AG09319 (cell line): ENCODE measurements around the gene PAM.

Experiments
- DNase-seq: peaks from one replicate; pipeline ENCODE4 v3.0.0-alpha.2; 2010; ENCODE audit warnings: low read depth; ENCODE audit errors: extremely low read depth
- TF ChIP-seq, protein P1 (sequence below): IDR thresholded peaks from 2 replicates; pipeline ENCODE4 v1.5.1; 2011; ENCODE audit warnings: low read depth, mild to moderate bottlenecking, inconsistent platforms, low read length, moderate library complexity

PAM gene

DNA sequence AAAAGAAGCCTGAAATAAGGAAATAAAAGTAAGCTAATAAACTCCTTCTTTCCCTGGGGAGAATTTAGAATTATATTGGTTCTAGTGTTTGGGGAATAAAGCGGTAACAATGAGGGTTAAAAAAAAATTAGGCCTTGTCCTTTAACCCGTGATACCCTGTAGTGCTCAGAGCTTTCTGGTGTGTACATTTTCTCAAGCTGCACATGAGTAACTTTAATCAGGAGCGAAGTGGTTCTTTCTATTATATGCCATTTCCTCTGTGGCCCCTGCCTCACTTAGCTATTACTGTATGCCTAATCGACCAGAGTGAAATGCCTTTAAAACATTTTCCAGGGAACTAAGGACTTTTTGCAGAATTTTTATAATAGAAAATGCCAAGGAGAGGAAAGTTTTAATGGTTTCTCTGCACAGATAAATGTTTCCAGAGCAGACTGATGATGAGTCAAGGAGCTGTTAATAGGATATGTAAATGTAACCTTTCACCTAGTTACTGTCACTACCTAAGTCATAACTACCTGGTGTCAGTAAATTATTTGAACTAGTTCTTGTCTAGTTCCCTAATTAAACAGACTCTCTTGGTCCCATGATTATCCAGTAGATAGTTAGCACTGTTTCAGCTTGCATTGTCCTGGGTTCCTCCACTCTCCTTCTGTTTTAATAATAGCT is 7.6 kb downstream of the PAM start:
- no peak for DNase-seq

DNA sequence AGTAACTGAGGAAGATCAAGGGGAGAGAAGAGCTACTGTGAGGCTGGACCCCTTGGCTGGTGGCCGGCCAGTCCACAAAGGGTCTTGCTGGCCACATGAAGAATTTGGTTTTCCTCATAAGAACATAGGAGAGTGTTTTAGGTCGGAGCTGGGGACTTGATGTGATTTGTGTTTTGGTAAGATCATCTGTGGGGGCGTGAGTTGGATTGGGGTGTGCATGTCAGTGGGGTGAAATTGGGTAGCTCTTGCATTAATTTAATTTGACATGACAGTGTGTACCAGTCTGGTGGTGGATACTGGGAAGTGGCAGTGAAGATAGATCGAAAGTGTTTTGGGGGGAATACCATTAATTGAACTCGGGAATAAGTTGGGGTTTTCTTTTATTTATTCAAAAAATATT is 8.6 kb downstream of the PAM start:
- TF ChIP-seq, protein P1, sequence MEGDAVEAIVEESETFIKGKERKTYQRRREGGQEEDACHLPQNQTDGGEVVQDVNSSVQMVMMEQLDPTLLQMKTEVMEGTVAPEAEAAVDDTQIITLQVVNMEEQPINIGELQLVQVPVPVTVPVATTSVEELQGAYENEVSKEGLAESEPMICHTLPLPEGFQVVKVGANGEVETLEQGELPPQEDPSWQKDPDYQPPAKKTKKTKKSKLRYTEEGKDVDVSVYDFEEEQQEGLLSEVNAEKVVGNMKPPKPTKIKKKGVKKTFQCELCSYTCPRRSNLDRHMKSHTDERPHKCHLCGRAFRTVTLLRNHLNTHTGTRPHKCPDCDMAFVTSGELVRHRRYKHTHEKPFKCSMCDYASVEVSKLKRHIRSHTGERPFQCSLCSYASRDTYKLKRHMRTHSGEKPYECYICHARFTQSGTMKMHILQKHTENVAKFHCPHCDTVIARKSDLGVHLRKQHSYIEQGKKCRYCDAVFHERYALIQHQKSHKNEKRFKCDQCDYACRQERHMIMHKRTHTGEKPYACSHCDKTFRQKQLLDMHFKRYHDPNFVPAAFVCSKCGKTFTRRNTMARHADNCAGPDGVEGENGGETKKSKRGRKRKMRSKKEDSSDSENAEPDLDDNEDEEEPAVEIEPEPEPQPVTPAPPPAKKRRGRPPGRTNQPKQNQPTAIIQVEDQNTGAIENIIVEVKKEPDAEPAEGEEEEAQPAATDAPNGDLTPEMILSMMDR, result no peak
- DNase-seq, result no peak

More for the DNA sequence above, 7.6 kb downstream of the PAM start:
- TF ChIP-seq, protein P1, result no peak

DNA sequence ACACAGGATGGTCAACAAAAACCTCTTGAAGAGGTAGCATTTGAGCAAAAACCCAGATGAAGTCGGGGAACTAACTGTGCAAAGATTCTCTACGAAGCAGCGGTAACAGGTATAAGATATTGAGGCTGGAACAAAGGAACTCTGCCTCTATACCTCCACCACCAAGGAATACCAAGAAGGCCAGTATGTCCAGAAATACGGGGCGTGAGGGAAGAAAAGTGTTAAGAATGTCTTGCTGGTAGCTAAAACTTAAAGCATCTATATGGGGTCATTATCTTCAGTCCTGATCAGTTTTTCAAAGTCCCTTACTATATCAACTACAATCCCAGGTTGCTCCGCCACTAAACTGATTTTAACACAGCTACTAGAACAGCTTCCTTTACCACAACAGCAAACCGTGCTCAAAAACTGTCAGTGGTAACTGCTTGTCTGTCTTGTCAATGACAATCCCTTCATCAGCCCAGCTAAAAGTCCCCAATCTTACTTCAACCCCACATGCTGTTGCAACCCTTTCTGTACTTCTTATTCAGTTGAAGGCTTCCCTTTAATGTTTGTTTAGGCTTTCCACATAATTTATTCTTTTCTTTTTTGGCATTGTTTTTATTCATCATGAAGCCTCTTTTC is 9.4 kb downstream of the PAM start:
- no peak for DNase-seq
- TF ChIP-seq, protein P1, result no peak

DNA sequence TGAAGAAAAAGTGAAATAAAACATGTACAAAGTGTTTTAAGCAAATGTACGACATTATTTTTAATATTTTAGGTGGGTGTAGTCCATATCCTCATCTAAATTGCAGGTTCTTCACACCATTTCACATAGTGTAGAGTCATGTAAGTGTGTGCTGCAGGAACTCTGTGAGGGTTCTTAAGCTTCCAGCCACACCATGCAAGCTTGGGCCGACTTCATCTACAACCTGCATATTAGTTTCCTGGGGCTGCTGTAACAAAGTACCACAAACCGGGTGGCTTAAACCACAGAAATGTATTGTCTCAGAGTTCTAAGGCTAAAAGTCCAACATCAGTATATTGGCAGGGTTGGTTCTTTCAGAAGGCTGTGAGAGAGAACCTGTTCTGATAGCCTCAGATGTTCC is 10.2 kb downstream of the PAM start:
- TF ChIP-seq, protein P1, result no peak
- no peak for DNase-seq

DNA sequence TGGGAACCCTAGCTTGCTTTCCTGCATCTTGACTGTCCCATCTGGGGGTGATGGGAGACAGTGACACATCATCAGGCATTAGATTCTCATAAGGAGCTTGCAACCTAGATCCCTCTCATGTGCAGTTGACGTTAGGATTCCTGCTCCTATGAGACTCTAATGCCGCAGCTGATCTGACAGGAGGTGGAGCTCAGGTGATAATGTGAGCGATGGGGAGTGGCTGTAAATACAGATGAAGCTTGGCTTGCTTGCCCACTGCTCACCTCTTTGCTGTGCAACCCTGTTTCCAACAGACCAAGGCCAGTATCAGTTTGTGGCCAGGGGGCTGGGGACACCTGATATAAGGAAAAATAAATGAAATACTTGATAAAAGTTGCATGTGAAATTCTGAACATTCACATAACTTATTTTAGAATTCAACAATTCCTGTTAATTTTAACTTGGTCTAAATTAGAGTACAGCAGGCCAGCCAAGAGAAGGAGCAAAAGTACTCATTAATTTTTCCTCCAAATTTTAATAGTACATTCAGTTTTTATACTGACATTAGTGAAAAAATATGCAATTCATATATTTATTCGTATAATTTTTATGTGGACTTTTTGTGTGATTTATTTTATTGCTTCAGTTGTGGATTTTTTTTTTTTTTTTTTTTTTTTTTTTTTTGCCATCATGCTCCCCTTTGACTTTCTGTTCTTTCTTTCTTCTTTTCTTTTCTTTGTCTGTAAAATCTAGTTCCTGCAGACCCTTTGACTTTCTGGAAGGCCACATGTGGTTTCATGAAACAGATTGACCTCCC is 11.4 kb downstream of the PAM start:
- DNase-seq, result no peak
- TF ChIP-seq, protein P1, result no peak

DNA sequence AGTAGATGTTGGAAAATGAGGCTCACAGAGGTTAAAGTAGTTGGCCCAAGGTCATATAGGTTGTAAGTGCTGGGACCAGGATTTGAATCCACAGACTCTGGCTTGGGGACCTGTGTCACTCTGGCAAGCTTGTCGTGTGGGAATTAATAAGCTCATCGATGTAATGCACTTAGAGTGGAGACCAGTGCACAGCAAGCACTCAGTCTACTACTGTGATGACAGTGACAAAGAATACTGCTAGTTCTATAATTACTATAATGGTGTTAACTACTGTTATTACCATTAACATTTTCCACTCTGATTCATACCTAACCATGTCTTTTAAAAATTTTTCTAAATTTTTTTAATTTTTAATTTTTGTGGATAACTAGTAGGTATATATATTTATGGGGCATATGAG is 12.8 kb downstream of the PAM start:
- DNase-seq, result no peak
- TF ChIP-seq, protein P1, result no peak

DNA sequence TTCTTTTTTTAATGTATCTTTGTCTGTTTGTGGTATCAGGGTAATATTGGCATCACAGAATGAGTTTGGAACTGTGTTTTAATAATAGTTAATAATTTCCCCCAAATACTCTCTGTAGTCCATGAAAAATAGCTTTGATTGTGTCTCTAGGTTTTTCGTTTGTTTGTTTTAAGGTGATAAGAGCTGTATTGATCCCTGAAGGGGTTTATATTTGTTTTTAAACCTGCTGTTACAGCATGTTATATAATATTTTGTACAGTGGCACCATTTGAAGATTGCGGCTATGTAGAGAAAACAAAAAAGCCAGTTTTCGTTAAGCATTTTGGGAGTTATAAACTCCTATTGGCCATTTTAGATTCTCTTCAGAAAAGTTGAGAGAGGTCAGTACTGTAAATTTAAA is 15.7 kb downstream of the PAM start:
- DNase-seq, result no peak

More for the DNA sequence above, 15.7 kb downstream of the PAM start:
- TF ChIP-seq, protein P1, result no peak
